Neuronal stem cell (in vitro differentiated cells): ENCODE measurements around the gene STRA8.
A peak's percentile ranks its signal among the peaks of the same experiment; 100 is the strongest.

Experiments used
- DNase-seq: peaks from one replicate; pipeline ENCODE4 v3.0.0-alpha.2; 2013; ENCODE audit warnings: low spot score
- H2AFZ ChIP-seq: one replicate; pipeline ENCODE4 v1.6.1; 2013; ENCODE audit warnings: mild to moderate bottlenecking, low read length, inconsistent platforms
- H2AK5ac ChIP-seq: 2 replicates; pipeline ENCODE4 v1.6.1; 2013; ENCODE audit warnings: low read depth, mild to moderate bottlenecking, inconsistent platforms, low read length, moderate library complexity, mixed read lengths
- H2BK120ac ChIP-seq: 2 replicates; pipeline ENCODE4 v1.6.1; 2013; ENCODE audit warnings: low read depth, mild to moderate bottlenecking, inconsistent platforms, low read length, moderate library complexity, mixed read lengths
- H2BK12ac ChIP-seq: one replicate; pipeline ENCODE4 v1.6.1; 2013; ENCODE audit warnings: low read length, inconsistent platforms
- H2BK15ac ChIP-seq: 2 replicates; pipeline ENCODE4 v1.6.1; 2013; ENCODE audit warnings: mild to moderate bottlenecking, low read length, inconsistent platforms, mixed read lengths
- H2BK5ac ChIP-seq: one replicate; pipeline ENCODE4 v1.6.1; 2013; ENCODE audit warnings: inconsistent platforms, mild to moderate bottlenecking, low read length, moderate library complexity
- H3K14ac ChIP-seq: one replicate; pipeline ENCODE4 v1.6.1; 2013; ENCODE audit warnings: low read length, inconsistent platforms
- H3K18ac ChIP-seq: 2 replicates; pipeline ENCODE4 v1.6.1; 2013; ENCODE audit warnings: low read length, inconsistent platforms
- H3K23ac ChIP-seq: 2 replicates; pipeline ENCODE4 v1.6.1; 2013; ENCODE audit warnings: low read depth, mild to moderate bottlenecking, mixed read lengths, low read length, inconsistent platforms; ENCODE audit not compliant: poor library complexity
- H3K27ac ChIP-seq: replicated peaks from 3 replicates; pipeline ENCODE4 v1.5.1; 2013; ENCODE audit warnings: low read length, inconsistent platforms
- H3K27me3 ChIP-seq, 3 experiments: 2 replicates each; pipeline ENCODE4 v1.6.1; 2013; ENCODE audit warnings: low read length in 3 of 3, mild to moderate bottlenecking in 2 of 3, inconsistent platforms in 1 of 3, low read depth in 1 of 3, mixed read lengths in 1 of 3, moderate library complexity in 1 of 3; ENCODE audit not compliant: control insufficient read depth in 3 of 3, insufficient read depth in 3 of 3
- H3K36me3 ChIP-seq, 2 donors: replicated peaks in 1 of 2; 2 replicates each; pipeline ENCODE4 v1.6.1; 2013; ENCODE audit warnings: low read length in 2 of 2; ENCODE audit not compliant: control insufficient read depth in 2 of 2, insufficient read depth in 2 of 2
- H3K4ac ChIP-seq: 2 replicates; pipeline ENCODE4 v1.6.1; 2013; ENCODE audit warnings: inconsistent platforms, mild to moderate bottlenecking, low read length, moderate library complexity
- H3K4me1 ChIP-seq, 2 donors: 1 replicate in 1 of 2; 2 replicates in 1 of 2; pipeline ENCODE4 v1.6.1; 2013; ENCODE audit warnings: low read length in 2 of 2, low read depth in 1 of 2; ENCODE audit not compliant: control insufficient read depth in 2 of 2, insufficient read depth in 1 of 2
- H3K4me2 ChIP-seq: one replicate; pipeline ENCODE4 v1.6.1; 2013; ENCODE audit warnings: mild to moderate bottlenecking, low read length, inconsistent platforms; ENCODE audit not compliant: insufficient read depth, poor library complexity, severe bottlenecking
- H3K4me3 ChIP-seq, 2 donors: 2 replicates each; pipeline ENCODE4 v1.5.1; 2013; ENCODE audit warnings: low read length in 2 of 2, mild to moderate bottlenecking in 2 of 2, inconsistent platforms in 1 of 2, moderate library complexity in 1 of 2
- H3K79me1 ChIP-seq: one replicate; pipeline ENCODE4 v1.6.1; 2013; ENCODE audit warnings: low read depth, mild to moderate bottlenecking, inconsistent platforms, low read length, moderate library complexity
- H3K9ac ChIP-seq: one replicate; pipeline ENCODE4 v1.6.1; 2013; ENCODE audit warnings: mild to moderate bottlenecking, low read depth, low read length, inconsistent platforms; ENCODE audit not compliant: poor library complexity
- H3K9me3 ChIP-seq, 2 donors: replicated peaks in 1 of 2; 2 replicates each; pipeline versions ENCODE3 to v1.6.1; 2013; ENCODE audit warnings: low read length in 2 of 2, mild to moderate bottlenecking in 2 of 2, inconsistent platforms in 1 of 2, low read depth in 1 of 2, mixed read lengths in 1 of 2, moderate library complexity in 1 of 2; ENCODE audit not compliant: control insufficient read depth in 2 of 2, insufficient read depth in 1 of 2
- H4K8ac ChIP-seq: one replicate; pipeline ENCODE4 v1.6.1; 2013; ENCODE audit warnings: low read depth, mild to moderate bottlenecking, inconsistent platforms, low read length, moderate library complexity
- H4K91ac ChIP-seq: one replicate; pipeline ENCODE4 v1.6.1; 2013; ENCODE audit warnings: low read length, low read depth, mild to moderate bottlenecking, inconsistent platforms; ENCODE audit not compliant: poor library complexity
- WGBS, 2 donors: extraction: QIAGEN DNeasy Blood & Tissue Kit; methylation state at CpG; one replicate each; pipeline ENCODE4 v1.1.7; 2013; ENCODE audit warnings: missing lambda C conversion rate in 2 of 2, mixed read lengths in 1 of 2; ENCODE audit not compliant: insufficient read length in 2 of 2, insufficient replicate concordance in 1 of 2; ENCODE audit errors: extremely low coverage in 2 of 2; 5-methylcytosine and 5-hydroxymethylcytosine counted together

The STRA8 gene

DNA sequence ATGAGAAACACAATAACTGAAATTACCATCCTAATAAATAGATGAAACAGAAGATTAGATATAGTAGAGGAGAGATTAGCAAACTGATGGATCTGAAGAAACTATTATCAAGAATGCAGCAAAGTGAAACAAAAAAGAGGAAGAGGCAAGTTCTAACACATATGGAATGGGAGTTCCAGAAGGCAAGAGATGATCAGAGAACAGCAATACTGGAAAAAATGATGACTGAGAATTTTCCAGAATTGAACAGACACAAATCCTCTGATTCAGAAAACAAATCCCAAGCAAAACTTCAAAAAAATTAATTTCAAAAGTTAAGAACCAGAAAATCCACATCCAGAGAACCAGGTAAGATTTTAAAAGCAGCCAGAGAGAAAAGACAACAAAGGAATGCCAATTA, 42.9 kb upstream of the STRA8 start:
- no peak overlapping the region for H4K91ac ChIP-seq
- no peak overlapping the region for H3K14ac ChIP-seq
- no peak overlapping the region for H3K27ac ChIP-seq
- peaks cover 4 to 72% of the 10 kb centered on the region in 2 donors for H3K36me3 ChIP-seq
- no peaks in the 10 kb centered on the region for H3K27me3 ChIP-seq
- H3K4ac ChIP-seq: no peak overlapping the region
- H2BK15ac ChIP-seq: no peak overlapping the region
- no peak overlapping the region for H3K9ac ChIP-seq
- no peak overlapping the region for H2BK120ac ChIP-seq
- no peaks in the 10 kb centered on the region for H3K79me1 ChIP-seq
- H3K4me1 ChIP-seq: peaks cover 0 to 2% of the 10 kb centered on the region in 2 donors
- no peak overlapping the region for H2AK5ac ChIP-seq
- H2BK12ac ChIP-seq: no peak overlapping the region
- no peaks in the 10 kb centered on the region for H3K9me3 ChIP-seq
- no peak overlapping the region for H2AFZ ChIP-seq
- H4K8ac ChIP-seq: no peak overlapping the region
- no peak overlapping the region for H3K4me2 ChIP-seq
- H3K4me3 ChIP-seq: no peak overlapping the region
- no peak for DNase-seq
- H2BK5ac ChIP-seq: no peak overlapping the region
- no peak overlapping the region for H3K23ac ChIP-seq
- H3K18ac ChIP-seq: no peak overlapping the region

DNA sequence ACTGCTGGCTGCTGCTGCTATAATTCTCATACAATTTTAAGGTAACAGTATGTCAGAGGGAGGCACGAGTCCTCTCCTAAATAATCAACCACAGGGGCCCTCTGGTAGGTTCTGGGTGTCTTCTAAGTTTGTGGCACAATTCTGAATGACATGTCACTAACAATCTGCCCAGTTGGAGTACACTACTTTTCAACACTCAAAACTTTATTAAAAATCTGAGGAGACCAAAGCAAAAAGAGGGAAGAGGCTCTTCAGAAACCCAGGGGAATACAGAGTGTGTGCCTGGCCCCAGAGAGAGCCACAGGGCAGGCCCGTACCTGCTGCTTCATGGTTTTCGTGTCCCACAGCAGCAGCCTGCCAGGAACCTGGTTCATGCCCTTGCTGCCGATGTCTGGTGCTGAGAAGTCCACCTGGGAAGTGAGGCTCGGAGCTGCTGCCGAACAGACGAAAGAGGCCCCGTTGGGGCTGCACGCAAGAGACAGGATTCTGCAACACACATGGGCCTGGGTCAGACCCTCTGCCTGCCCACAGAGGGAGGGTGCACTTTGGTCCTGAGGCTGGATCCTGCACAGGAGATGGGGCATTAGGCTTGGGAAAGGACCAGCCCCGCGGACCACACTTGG, 40.6 kb upstream of the STRA8 start:
- no peak overlapping the region for H3K4ac ChIP-seq
- no peak overlapping the region for H3K4me3 ChIP-seq
- no peak for DNase-seq
- H3K23ac ChIP-seq: peak overlapping the region; percentile 74
- no peak overlapping the region for H2BK12ac ChIP-seq
- no peak overlapping the region for H3K14ac ChIP-seq
- no peak overlapping the region for H2BK120ac ChIP-seq
- H3K27ac ChIP-seq: no peak overlapping the region
- H2AFZ ChIP-seq: no peak overlapping the region
- no peak overlapping the region for H2BK15ac ChIP-seq
- H2AK5ac ChIP-seq: no peak overlapping the region
- H4K91ac ChIP-seq: no peak overlapping the region
- no peak overlapping the region for H3K4me2 ChIP-seq
- peaks cover 0 to 2% of the 10 kb centered on the region in 2 donors for H3K4me1 ChIP-seq
- H3K18ac ChIP-seq: no peak overlapping the region
- no peak overlapping the region for H4K8ac ChIP-seq
- peaks cover 4 to 76% of the 10 kb centered on the region in 2 donors for H3K36me3 ChIP-seq
- WGBS, 2 donors: no CpG with 5 or more reads among the region's 11 CpGs
- H3K79me1 ChIP-seq: no peaks in the 10 kb centered on the region
- no peaks in the 10 kb centered on the region for H3K27me3 ChIP-seq
- H3K9ac ChIP-seq: peak overlapping the region; percentile 30
- no peaks in the 10 kb centered on the region for H3K9me3 ChIP-seq
- no peak overlapping the region for H2BK5ac ChIP-seq

DNA sequence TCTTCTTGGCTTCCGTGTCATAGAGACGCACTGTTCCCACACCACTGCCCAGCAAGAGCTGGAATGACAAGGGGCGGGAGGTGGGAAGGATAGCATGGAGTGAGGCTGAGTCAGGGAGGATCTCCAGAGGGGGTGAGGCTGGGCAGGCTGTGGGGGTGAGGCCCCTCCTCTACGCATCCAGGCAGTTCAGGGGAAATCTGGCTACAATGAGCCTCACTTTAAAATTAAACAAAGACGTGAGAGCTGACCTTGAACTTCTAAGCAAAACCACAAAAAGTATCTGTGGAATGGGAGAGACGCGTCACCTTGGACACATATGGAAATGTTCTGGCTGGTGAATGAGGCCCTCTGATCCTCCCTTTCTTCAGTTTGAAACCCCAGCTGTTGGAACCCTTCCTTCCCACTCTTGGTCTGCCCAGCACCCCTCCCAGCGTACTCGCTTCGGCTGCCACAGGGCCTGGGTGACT, 40.0 kb upstream of the STRA8 start:
- peaks cover 0 to 2% of the 10 kb centered on the region in 2 donors for H3K4me1 ChIP-seq
- peak overlapping the region; percentile 30 for H3K9ac ChIP-seq
- H4K8ac ChIP-seq: peak overlapping the region; percentile 23
- H2BK120ac ChIP-seq: no peak overlapping the region
- H2AK5ac ChIP-seq: no peak overlapping the region
- H3K36me3 ChIP-seq: peaks cover 4 to 73% of the 10 kb centered on the region in 2 donors
- no peak for DNase-seq
- H3K4ac ChIP-seq: no peak overlapping the region
- H3K4me3 ChIP-seq: no peak overlapping the region
- no peaks in the 10 kb centered on the region for H3K27me3 ChIP-seq
- H3K4me2 ChIP-seq: no peak overlapping the region
- no peak overlapping the region for H2BK12ac ChIP-seq
- H3K9me3 ChIP-seq: no peaks in the 10 kb centered on the region
- H3K18ac ChIP-seq: no peak overlapping the region
- no CpG with 5 or more reads among the region's 10 CpGs for WGBS, 2 donors
- H3K23ac ChIP-seq: peak overlapping the region; percentile 74
- H2BK5ac ChIP-seq: no peak overlapping the region
- no peak overlapping the region for H2BK15ac ChIP-seq
- no peak overlapping the region for H4K91ac ChIP-seq
- no peak overlapping the region for H3K27ac ChIP-seq
- no peak overlapping the region for H3K14ac ChIP-seq
- no peaks in the 10 kb centered on the region for H3K79me1 ChIP-seq
- H2AFZ ChIP-seq: no peak overlapping the region

- no peak overlapping the region for H3K9ac ChIP-seq
- peaks cover 1 to 66% of the 10 kb centered on the region in 2 donors for H3K36me3 ChIP-seq
- H3K79me1 ChIP-seq: no peaks in the 10 kb centered on the region
- no peak overlapping the region for H3K4me2 ChIP-seq
- H2AFZ ChIP-seq: no peak overlapping the region
- no CpG with 5 or more reads among the region's 12 CpGs for WGBS, 2 donors
- no peak overlapping the region for H4K91ac ChIP-seq
- H2BK120ac ChIP-seq: no peak overlapping the region
- H3K27ac ChIP-seq: no peak overlapping the region
- H2BK15ac ChIP-seq: no peak overlapping the region
- H3K4ac ChIP-seq: no peak overlapping the region
- H3K27me3 ChIP-seq: no peaks in the 10 kb centered on the region
- H2AK5ac ChIP-seq: no peak overlapping the region
- no peak overlapping the region for H3K14ac ChIP-seq
- no peak overlapping the region for H2BK5ac ChIP-seq
- peaks cover 2 to 3% of the 10 kb centered on the region in 2 donors for H3K4me1 ChIP-seq
- no peak overlapping the region for H3K23ac ChIP-seq
- no peak overlapping the region for H3K4me3 ChIP-seq
- H3K18ac ChIP-seq: no peak overlapping the region
- no peak overlapping the region for H2BK12ac ChIP-seq
- no peaks in the 10 kb centered on the region for H3K9me3 ChIP-seq
- no peak for DNase-seq
- H4K8ac ChIP-seq: no peak overlapping the region
Measured at GRCh38 chr7:135194494-135195095, 39.0 kb upstream of the STRA8 start.
